IPS-15b (cell line): ENCODE results near the gene PARD3.

Experiments
- H3K27me3 ChIP-seq: one replicate; pipeline ENCODE4 v1.6.1; 2013; ENCODE audit warnings: low read length; ENCODE audit not compliant: control insufficient read depth, insufficient read depth
- H3K36me3 ChIP-seq: one replicate; pipeline ENCODE4 v1.6.1; 2013; ENCODE audit warnings: low read length; ENCODE audit not compliant: control insufficient read depth, insufficient read depth
- H3K4me1 ChIP-seq: one replicate; pipeline ENCODE4 v1.6.1; 2013; ENCODE audit warnings: mild to moderate bottlenecking, low read length; ENCODE audit not compliant: control insufficient read depth, insufficient read depth
- H3K4me3 ChIP-seq: one replicate; pipeline ENCODE4 v1.5.1; 2013; ENCODE audit warnings: low read depth, low read length
- H3K9ac ChIP-seq: one replicate; pipeline ENCODE4 v1.6.1; 2013; ENCODE audit warnings: low read depth, mild to moderate bottlenecking, low read length
- H3K9me3 ChIP-seq: one replicate; pipeline ENCODE4 v1.6.1; 2013; ENCODE audit warnings: mild to moderate bottlenecking, low read length; ENCODE audit not compliant: control insufficient read depth, insufficient read depth

PARD3 gene

GRCh38 chr10:34121781-34122622 lies 693.1 kb downstream of the PARD3 start:
- H3K9ac ChIP-seq: no peak overlapping the region

GRCh38 chr10:34121125-34121753 lies 693.9 kb downstream of the PARD3 start:
- Histone ChIP-seq H3K36me3 (no peaks in the 10 kb centered on the region), H3K4me3 (no peak overlapping the region), H3K27me3 (no peaks in the 10 kb centered on the region), H3K4me1 (no peaks in the 10 kb centered on the region), H3K9ac (no peak overlapping the region), H3K9me3 (no peaks in the 10 kb centered on the region)

More at GRCh38 chr10:34121781-34122622, 693.1 kb downstream of the PARD3 start:
- no peaks in the 10 kb centered on the region for H3K9me3 ChIP-seq
- H3K36me3 ChIP-seq: no peaks in the 10 kb centered on the region
- no peak overlapping the region for H3K4me3 ChIP-seq
- no peaks in the 10 kb centered on the region for H3K27me3 ChIP-seq
- no peaks in the 10 kb centered on the region for H3K4me1 ChIP-seq

DNA sequence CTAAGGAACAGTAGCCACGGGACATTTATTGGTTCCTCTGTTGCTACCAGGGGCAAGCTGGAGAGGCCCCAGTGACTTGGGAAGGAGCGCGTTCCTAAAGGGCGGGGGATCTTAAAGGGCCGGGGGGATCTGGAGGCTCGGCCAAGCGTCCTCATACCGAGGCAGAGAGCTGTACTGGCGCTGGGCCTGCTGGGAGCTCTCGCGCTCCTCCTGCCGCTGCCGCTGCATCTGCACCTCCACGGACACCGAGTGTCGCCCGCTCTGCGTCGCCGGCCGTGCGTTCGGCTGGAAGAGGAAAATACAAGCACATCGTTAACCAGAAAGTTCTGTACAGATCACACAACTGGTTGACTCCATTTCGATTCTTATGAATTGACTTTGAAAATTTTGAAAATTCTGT lies 695.6 kb downstream of the PARD3 start:
- Histone ChIP-seq H3K4me3 (no peak overlapping the region), H3K9ac (no peak overlapping the region), H3K36me3 (no peaks in the 10 kb centered on the region), H3K27me3 (no peaks in the 10 kb centered on the region), H3K9me3 (no peaks in the 10 kb centered on the region), H3K4me1 (no peaks in the 10 kb centered on the region)

DNA sequence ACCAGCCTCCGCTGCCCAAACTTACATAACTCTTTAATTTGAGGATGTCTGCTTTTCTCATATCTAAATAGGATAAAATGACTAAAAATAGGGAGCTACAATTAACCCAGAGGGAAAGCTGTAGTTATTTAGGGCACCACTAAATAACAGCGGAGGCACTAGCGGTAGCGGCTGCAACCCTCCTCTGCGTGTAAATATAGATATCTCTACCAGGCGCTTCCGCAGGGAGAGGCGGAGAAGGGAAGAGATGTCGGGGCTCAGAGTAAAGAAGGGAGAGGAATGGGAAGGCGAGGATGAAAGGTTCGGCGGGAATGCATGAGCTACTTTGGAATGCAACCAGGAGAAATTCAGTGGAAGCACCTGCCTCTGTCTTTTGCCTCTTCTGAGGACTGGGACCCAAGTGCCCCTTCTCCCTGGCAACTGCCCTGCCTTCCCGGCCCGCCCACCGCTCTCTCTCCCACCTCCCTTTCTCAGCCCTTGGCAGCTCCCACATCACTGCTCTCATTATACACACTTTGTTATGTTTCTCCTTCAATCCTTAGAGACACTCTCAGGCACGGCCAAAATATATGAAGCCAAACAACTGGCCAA lies 698.3 kb downstream of the PARD3 start:
- H3K9me3 ChIP-seq: no peaks in the 10 kb centered on the region
- peaks cover 2% of the 10 kb centered on the region for H3K4me1 ChIP-seq
- no peak overlapping the region for H3K4me3 ChIP-seq
- no peaks in the 10 kb centered on the region for H3K27me3 ChIP-seq
- no peaks in the 10 kb centered on the region for H3K36me3 ChIP-seq
- H3K9ac ChIP-seq: no peak overlapping the region

DNA sequence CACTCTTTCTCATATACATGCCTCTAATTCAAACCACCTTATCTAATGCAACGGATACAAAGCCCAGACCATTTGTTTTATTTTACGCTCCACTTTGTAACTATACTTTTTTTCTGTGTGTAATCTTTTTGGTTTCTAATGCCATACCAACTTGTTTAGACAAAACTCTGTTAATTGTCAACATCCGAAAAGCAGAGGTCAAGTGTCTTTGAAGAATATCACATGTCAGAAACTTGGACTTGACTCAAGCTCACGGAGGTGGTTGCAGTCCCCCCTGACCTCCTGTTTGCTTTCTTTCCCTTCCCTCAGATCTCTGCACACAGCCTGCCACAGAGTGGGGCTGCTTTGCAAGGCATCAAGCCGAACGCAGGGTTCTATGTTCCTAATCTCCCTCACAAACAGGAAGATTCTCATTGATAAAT lies 698.9 kb downstream of the PARD3 start:
- H3K4me3 ChIP-seq: no peak overlapping the region
- no peaks in the 10 kb centered on the region for H3K27me3 ChIP-seq
- H3K9ac ChIP-seq: no peak overlapping the region
- no peaks in the 10 kb centered on the region for H3K36me3 ChIP-seq
- H3K4me1 ChIP-seq: peaks cover 2% of the 10 kb centered on the region
- H3K9me3 ChIP-seq: no peaks in the 10 kb centered on the region

GRCh38 chr10:34114914-34115313 lies 700.2 kb downstream of the PARD3 start:
- H3K27me3 ChIP-seq: no peaks in the 10 kb centered on the region
- H3K4me3 ChIP-seq: no peak overlapping the region
- no peaks in the 10 kb centered on the region for H3K36me3 ChIP-seq
- H3K9me3 ChIP-seq: no peaks in the 10 kb centered on the region
- peaks cover 2% of the 10 kb centered on the region for H3K4me1 ChIP-seq
- no peak overlapping the region for H3K9ac ChIP-seq

DNA sequence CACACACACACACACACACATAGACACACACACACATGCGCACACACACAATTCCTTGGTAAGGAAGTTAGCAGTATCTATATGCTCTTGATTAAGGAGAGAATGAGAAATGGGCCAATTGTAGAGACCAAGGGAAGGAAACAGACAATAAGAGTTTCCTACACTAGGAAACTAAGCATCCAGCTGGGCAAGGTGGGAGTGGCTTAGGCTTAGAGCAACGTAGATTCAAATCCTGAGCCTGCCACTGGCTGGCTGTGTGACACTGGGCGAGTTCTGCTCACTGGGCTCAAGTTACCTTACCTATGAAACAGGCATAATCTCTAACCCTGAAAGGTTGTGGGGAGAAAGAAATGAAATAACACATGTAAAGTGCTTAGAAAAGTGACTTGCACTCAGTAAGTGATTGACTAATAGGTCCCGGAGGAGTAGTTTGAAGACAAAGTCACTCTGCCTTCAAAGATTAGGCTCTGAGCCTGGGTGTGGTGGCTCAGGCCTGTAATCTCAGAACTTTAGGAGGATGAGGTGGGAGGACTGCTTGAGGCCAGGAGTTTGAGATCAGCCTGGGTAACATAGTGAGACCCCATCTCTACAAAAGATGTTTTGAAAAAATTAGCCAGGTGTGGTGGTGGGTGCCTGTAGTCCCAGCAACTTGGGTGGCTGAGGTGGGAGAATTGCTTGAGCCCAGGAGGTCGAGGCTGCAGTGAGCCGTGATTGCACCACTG lies 701.4 kb downstream of the PARD3 start:
- no peaks in the 10 kb centered on the region for H3K36me3 ChIP-seq
- no peak overlapping the region for H3K4me3 ChIP-seq
- no peaks in the 10 kb centered on the region for H3K9me3 ChIP-seq
- peaks cover 2% of the 10 kb centered on the region for H3K4me1 ChIP-seq
- no peaks in the 10 kb centered on the region for H3K27me3 ChIP-seq
- no peak overlapping the region for H3K9ac ChIP-seq

GRCh38 chr10:34112171-34112782 lies 702.8 kb downstream of the PARD3 start:
- Histone ChIP-seq H3K36me3 (no peaks in the 10 kb centered on the region), H3K4me3 (no peak overlapping the region), H3K9me3 (no peaks in the 10 kb centered on the region), H3K27me3 (no peaks in the 10 kb centered on the region), H3K4me1 (peaks cover 2% of the 10 kb centered on the region), H3K9ac (no peak overlapping the region)

GRCh38 chr10:34111179-34111578 lies 703.9 kb downstream of the PARD3 start:
- Histone ChIP-seq H3K9ac (no peak overlapping the region), H3K36me3 (no peaks in the 10 kb centered on the region), H3K4me1 (peaks cover 2% of the 10 kb centered on the region), H3K27me3 (no peaks in the 10 kb centered on the region), H3K4me3 (no peak overlapping the region), H3K9me3 (no peaks in the 10 kb centered on the region)

GRCh38 chr10:34109952-34110702 lies 705.0 kb downstream of the PARD3 start:
- Histone ChIP-seq H3K36me3 (no peaks in the 10 kb centered on the region), H3K4me3 (no peak overlapping the region), H3K27me3 (no peaks in the 10 kb centered on the region), H3K4me1 (peaks cover 5% of the 10 kb centered on the region), H3K9ac (no peak overlapping the region), H3K9me3 (no peaks in the 10 kb centered on the region)

DNA sequence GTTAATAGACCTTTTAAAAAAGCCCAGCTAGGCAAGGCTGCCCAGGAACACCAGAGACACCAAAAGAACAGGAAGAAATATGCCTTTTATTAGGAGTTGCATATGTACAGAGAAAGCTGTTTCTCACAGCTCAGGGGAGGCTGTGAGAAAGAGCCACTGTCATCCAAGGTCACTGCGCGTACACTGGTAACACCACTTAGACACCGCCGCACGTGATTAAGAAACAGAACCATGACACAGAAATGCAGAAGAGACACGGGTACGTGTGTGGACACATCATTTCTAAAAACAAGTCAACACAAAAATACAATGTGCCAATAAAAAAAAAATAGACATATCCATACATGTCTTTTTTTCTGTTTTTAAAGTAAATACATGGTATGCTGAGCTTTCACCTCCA lies 705.6 kb downstream of the PARD3 start:
- H3K4me3 ChIP-seq: no peak overlapping the region
- no peaks in the 10 kb centered on the region for H3K36me3 ChIP-seq
- no peak overlapping the region for H3K9ac ChIP-seq
- no peaks in the 10 kb centered on the region for H3K27me3 ChIP-seq
- no peaks in the 10 kb centered on the region for H3K9me3 ChIP-seq
- peaks cover 9% of the 10 kb centered on the region for H3K4me1 ChIP-seq
